Measurements from ENCODE around the gene GRHL3. TPM values are rescaled to one million over a fixed set of nuclear protein-coding genes. Genes with fewer than 3 reads are reported as not detected.

Gene GRHL3
- total and polyA plus RNA-seq, 10 of the 15 experiments (the other 5 are each of a cell fraction or from before 2014, with no cell fraction given) = 0.07 to 0.87 (median 0.34) TPM

- Histone ChIP-seq H3K27ac (ENCODE audit: control insufficient read depth, insufficient read depth) (peak overlapping the region; percentile 42; the same call in 1 of the 2 replicates), H3K36me3 (ENCODE audit: control insufficient read depth in 2 of 2, insufficient read depth in 2 of 2, low read length in 1 of 2) (no peaks in the 10 kb centered on the region), H3K9ac (ENCODE audit: control insufficient read depth, insufficient read depth, low read length) (no peak overlapping the region; the same call in 1 of the 2 replicates), H3K4me2 (ENCODE audit: control insufficient read depth, insufficient read depth) (peak overlapping the region; percentile 11; the same call in 1 of the 2 replicates), H2AFZ (ENCODE audit: control insufficient read depth, low read depth, low read length) (peak overlapping the region; percentile 9), H4K20me1 (ENCODE audit: control insufficient read depth, insufficient read depth) (no peaks in the 10 kb centered on the region), H3K4me3 (no peak overlapping the region), H3K4me1 (ENCODE audit: control insufficient read depth, insufficient read depth, low read length) (peaks cover 12% of the 10 kb centered on the region), H3K79me2 (ENCODE audit: control insufficient read depth, insufficient read depth, low read length) (no peaks in the 10 kb centered on the region), H3K27me3 (replicated peaks in 1 of 2; ENCODE audit: control insufficient read depth in 2 of 2, insufficient read depth in 2 of 2, low read length in 1 of 2) (no peaks in the 10 kb centered on the region; a peak in 1 of 4 replicates), H3K9me3 (replicated peaks; ENCODE audit: control insufficient read depth, insufficient read depth, low read length) (no peaks in the 10 kb centered on the region)
- BruUV-seq (replicated peaks) = no TSS peak
- TF ChIP-seq IKZF2 (IDR thresholded peaks at IDR 0.05) (no peak), DPF2 (IDR thresholded peaks at IDR 0.05) (no peak), HDGF (IDR thresholded peaks at IDR 0.05) (no peak), CREB1 (IDR thresholded peaks at IDR 0.05; ENCODE audit: low read depth) (peak; percentile 63), ETV6 (conservative IDR thresholded peaks at IDR 0.05 in 1 of 2, IDR thresholded peaks at IDR 0.05 in 1 of 2; ENCODE audit: borderline replicate concordance in 1 of 2, low read depth in 1 of 2) (0 out of 4 replicates have a peak, but pooled peaks of 1 of the 2 experiments have one; percentile 4), PKNOX1 (IDR thresholded peaks at IDR 0.05) (no peak), SMAD5 (IDR thresholded peaks at IDR 0.05; ENCODE audit: low read depth) (no peak)
- ChIA-PET RAD21 (ENCODE audit: unreplicated experiment) (no interaction called here), POLR2A (no interaction called here), CTCF (interaction anchor here (0.7 to 2.7 kb wide), 5 partner anchors 18 to 172 kb away, joined by 3 to 8 read pairs (median 4); no protein-coding TSS in a partner anchor), SMC1A (ENCODE audit: uncharacterized antibody, unreplicated experiment) (interaction anchor here (2.6 kb wide), 1 partner anchor 18 kb away, joined by 9 read pairs; no protein-coding TSS in a partner anchor)
- in situ Hi-C loops (cut with MboI) (no loop called here), intact Hi-C loops (cut with micrococcal nuclease; ENCODE audit: unreplicated experiment) (no loop called here)
- WGBS (ENCODE audit: insufficient coverage, insufficient replicate concordance, low lambda C conversion rate, missing lambda C conversion rate) = 62% methylated on average over 8 of the region's 8 CpGs
- DNase-seq (ENCODE audit: low read depth, low spot score) = no peak
- no peak for ATAC-seq
- FAIRE-seq = no peak
Observed at GRCh38 chr1:24373710-24374109, 54.6 kb downstream of the GRHL3 start.
